Measurements from ENCODE around the gene TRAPPC14. TPM values are rescaled to one million over a fixed set of nuclear protein-coding genes. Genes with fewer than 3 reads are reported as not detected.

Gene TRAPPC14
- total and polyA plus RNA-seq, 9 of the 15 experiments (the other 6 are each of a cell fraction or from before 2014, with no cell fraction given) = 0.42 to 45.9 (median 18.2) TPM

DNA sequence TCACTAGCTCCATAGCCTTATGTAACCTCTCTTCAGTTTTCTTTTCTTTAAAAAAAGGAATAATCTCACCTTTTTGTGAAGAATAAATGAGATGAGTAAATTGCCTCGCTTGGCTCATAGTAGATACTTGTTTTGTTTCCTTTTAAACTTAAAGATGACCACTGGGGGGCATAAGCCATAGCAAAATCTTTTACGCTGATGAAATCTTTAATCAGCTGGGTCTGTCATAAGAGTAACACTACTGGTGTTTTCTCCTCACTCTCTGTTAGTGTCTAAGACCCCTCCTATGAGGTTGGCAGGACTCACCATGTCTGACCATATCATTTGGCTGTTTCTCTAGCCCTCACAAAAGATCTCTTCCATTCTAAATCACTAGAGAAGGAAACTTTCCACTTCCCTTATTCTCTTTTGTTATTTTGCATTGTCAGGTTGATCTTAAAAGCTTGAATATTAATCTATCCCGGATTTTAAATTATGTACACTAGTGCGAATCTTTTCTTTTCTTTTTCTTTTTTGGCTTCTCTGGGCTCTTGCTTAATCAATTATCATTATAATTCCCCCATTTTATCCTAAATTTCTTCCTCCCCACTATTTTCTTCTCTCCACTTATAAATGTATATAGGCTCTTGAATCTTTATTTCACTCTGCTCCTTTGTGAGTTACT, 31.7 kb upstream of the TRAPPC14 start (continued):
- no peak for TF ChIP-seq ADNP (tag; IDR thresholded peaks at IDR 0.05)
- TF ChIP-seq RBM22 (IDR thresholded peaks at IDR 0.05; ENCODE audit: low read depth, low read length, poor library complexity, severe bottlenecking) = no peak
- no peak for TF ChIP-seq BCL6 (CRISPR knock-in tag; IDR thresholded peaks at IDR 0.05)
- no peak for TF ChIP-seq ZKSCAN3 (CRISPR knock-in tag; IDR thresholded peaks at IDR 0.05)
- TF ChIP-seq ESRRB (CRISPR knock-in tag; IDR thresholded peaks at IDR 0.05; ENCODE audit: borderline replicate concordance) = no peak
- TF ChIP-seq LEF1 (IDR thresholded peaks at IDR 0.05) = no peak
- TF ChIP-seq MTA3 (IDR thresholded peaks at IDR 0.05; ENCODE audit: borderline replicate concordance) = no peak
- TF ChIP-seq CBX8 (IDR thresholded peaks at IDR 0.05; ENCODE audit: borderline replicate concordance, extremely low read depth, low read depth, low read length, poor library complexity, severe bottlenecking) = no peak
- TF ChIP-seq ZFP30 (CRISPR knock-in tag; IDR thresholded peaks at IDR 0.05; ENCODE audit: borderline replicate concordance) = no peak
- TF ChIP-seq TOE1 (IDR thresholded peaks at IDR 0.05; ENCODE audit: borderline replicate concordance) = no peak
- TF ChIP-seq TOE1 (CRISPR knock-in tag; IDR thresholded peaks at IDR 0.05; ENCODE audit: borderline replicate concordance, low read depth) = no peak
- TF ChIP-seq KDM4B (IDR thresholded peaks at IDR 0.05; ENCODE audit: borderline replicate concordance in 2 of 2, low read depth in 1 of 2) = no peak
- no peak for TF ChIP-seq ZNF589 (CRISPR knock-in tag; IDR thresholded peaks at IDR 0.05; ENCODE audit: low read depth)
- TF ChIP-seq KLF10 (CRISPR knock-in tag; IDR thresholded peaks at IDR 0.05) = no peak
- TF ChIP-seq PPARD (CRISPR knock-in tag; IDR thresholded peaks at IDR 0.05) = no peak
- TF ChIP-seq HEY1 (CRISPR knock-in tag; IDR thresholded peaks at IDR 0.05; ENCODE audit: borderline replicate concordance) = no peak
- no peak for TF ChIP-seq TRIM28 (IDR thresholded peaks at IDR 0.05)
- TF ChIP-seq HNRNPL (IDR thresholded peaks at IDR 0.05; ENCODE audit: low read depth, low read length) = no peak
- TF ChIP-seq ZNF764 (CRISPR knock-in tag; IDR thresholded peaks at IDR 0.05; ENCODE audit: low read depth) = no peak
